ENCODE data around the gene PRKG1.

DNA sequence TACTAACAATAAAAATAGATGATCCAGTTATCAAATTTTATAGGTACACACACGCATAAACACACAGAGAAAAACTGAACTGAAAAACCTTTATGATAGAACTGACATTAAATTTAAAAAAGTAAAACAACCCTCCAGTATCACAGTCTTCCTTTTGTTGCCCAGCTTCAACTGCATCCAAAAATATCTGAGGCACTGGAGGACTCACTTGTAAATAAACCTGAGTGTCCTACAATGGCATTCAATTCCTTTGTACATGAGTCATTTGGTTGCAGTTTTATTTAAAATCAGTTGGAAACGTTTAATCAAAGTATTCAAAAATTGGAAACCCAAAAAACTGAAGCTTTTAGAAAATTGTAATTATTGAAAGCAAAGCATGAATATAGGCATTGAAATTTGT is 890.3 kb downstream of the PRKG1 start:
- TF ChIP-seq, protein P1, sequence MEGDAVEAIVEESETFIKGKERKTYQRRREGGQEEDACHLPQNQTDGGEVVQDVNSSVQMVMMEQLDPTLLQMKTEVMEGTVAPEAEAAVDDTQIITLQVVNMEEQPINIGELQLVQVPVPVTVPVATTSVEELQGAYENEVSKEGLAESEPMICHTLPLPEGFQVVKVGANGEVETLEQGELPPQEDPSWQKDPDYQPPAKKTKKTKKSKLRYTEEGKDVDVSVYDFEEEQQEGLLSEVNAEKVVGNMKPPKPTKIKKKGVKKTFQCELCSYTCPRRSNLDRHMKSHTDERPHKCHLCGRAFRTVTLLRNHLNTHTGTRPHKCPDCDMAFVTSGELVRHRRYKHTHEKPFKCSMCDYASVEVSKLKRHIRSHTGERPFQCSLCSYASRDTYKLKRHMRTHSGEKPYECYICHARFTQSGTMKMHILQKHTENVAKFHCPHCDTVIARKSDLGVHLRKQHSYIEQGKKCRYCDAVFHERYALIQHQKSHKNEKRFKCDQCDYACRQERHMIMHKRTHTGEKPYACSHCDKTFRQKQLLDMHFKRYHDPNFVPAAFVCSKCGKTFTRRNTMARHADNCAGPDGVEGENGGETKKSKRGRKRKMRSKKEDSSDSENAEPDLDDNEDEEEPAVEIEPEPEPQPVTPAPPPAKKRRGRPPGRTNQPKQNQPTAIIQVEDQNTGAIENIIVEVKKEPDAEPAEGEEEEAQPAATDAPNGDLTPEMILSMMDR (IDR thresholded peaks at IDR 0.05; ENCODE audit: low read depth, low read length, missing input control), result no peak
- TF ChIP-seq, protein P2, sequence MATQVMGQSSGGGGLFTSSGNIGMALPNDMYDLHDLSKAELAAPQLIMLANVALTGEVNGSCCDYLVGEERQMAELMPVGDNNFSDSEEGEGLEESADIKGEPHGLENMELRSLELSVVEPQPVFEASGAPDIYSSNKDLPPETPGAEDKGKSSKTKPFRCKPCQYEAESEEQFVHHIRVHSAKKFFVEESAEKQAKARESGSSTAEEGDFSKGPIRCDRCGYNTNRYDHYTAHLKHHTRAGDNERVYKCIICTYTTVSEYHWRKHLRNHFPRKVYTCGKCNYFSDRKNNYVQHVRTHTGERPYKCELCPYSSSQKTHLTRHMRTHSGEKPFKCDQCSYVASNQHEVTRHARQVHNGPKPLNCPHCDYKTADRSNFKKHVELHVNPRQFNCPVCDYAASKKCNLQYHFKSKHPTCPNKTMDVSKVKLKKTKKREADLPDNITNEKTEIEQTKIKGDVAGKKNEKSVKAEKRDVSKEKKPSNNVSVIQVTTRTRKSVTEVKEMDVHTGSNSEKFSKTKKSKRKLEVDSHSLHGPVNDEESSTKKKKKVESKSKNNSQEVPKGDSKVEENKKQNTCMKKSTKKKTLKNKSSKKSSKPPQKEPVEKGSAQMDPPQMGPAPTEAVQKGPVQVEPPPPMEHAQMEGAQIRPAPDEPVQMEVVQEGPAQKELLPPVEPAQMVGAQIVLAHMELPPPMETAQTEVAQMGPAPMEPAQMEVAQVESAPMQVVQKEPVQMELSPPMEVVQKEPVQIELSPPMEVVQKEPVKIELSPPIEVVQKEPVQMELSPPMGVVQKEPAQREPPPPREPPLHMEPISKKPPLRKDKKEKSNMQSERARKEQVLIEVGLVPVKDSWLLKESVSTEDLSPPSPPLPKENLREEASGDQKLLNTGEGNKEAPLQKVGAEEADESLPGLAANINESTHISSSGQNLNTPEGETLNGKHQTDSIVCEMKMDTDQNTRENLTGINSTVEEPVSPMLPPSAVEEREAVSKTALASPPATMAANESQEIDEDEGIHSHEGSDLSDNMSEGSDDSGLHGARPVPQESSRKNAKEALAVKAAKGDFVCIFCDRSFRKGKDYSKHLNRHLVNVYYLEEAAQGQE (IDR thresholded peaks at IDR 0.05), result no peak
- TF ChIP-seq EGR1 (IDR thresholded peaks at IDR 0.05; ENCODE audit: low read depth in 2 of 2) (no peak), HNF4G (IDR thresholded peaks at IDR 0.05) (no peak), YY1 (IDR thresholded peaks at IDR 0.05) (no peak), TAF1 (conservative IDR thresholded peaks at IDR 0.05) (no peak), FOXA1 (IDR thresholded peaks at IDR 0.05) (no peak), GABPA (IDR thresholded peaks at IDR 0.05 in 1 of 2, conservative IDR thresholded peaks at IDR 0.05 in 1 of 2) (no peak), RXRA (IDR thresholded peaks at IDR 0.05) (no peak), SP1 (IDR thresholded peaks at IDR 0.05) (no peak), JUND (IDR thresholded peaks at IDR 0.05) (no peak), HNF4A (conservative IDR thresholded peaks at IDR 0.05) (no peak)
- TF ChIP-seq, protein P3, sequence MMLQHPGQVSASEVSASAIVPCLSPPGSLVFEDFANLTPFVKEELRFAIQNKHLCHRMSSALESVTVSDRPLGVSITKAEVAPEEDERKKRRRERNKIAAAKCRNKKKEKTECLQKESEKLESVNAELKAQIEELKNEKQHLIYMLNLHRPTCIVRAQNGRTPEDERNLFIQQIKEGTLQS (IDR thresholded peaks at IDR 0.05), result no peak
- TF ChIP-seq, protein P4, sequence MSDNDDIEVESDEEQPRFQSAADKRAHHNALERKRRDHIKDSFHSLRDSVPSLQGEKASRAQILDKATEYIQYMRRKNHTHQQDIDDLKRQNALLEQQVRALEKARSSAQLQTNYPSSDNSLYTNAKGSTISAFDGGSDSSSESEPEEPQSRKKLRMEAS (IDR thresholded peaks at IDR 0.05), result no peak
